SIG-M5 treated with dmso at 0.1 percent for 504 hours (cell line): Measurements from ENCODE around the gene POU6F2.

Experiments
- DNase-seq: peaks from one replicate; lab custom pipeline; 2025; ENCODE audit not compliant: unreplicated experiment; lab: John Stamatoyannopoulos, UW

POU6F2 gene

GRCh38 chr7:39429421-39429820 is 451.7 kb downstream of the POU6F2 start:
- no peak for DNase-seq

GRCh38 chr7:39430441-39430840 is 452.7 kb downstream of the POU6F2 start:
- no peak for DNase-seq

DNA sequence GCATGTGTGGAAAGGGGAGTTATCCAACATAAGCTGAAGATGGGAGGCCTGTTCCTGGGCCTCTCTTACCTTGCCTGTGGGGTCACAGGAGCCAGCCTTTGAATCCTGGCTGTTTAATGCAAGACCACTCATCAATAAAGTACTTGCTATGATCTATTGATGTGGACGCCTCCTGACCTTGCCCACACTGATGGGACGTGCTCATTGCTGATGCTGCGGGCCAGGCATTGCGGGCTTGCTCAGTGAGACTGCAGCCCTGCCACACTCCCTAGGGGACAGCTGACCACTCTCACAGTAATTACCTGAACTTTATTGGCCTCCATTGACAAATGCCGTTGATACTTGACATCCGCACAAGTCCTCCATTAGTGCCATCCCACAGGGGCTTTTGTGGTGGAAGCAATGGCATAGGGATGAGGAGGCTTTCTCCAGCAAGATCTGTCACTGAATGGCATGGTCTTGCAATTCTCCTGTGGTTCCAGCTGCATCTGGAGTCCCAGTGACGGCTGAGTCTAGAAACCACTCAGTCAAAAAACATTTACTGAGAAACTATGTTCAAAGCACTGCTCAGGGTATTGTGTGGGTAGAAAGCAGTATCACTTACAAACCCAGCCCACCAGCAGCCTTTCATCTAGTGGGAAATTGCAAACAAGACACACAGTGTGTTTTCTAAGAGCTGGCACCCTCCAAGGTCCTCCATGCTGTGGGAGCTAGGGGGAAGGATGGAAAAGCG is 453.4 kb downstream of the POU6F2 start:
- no peak for DNase-seq

DNA sequence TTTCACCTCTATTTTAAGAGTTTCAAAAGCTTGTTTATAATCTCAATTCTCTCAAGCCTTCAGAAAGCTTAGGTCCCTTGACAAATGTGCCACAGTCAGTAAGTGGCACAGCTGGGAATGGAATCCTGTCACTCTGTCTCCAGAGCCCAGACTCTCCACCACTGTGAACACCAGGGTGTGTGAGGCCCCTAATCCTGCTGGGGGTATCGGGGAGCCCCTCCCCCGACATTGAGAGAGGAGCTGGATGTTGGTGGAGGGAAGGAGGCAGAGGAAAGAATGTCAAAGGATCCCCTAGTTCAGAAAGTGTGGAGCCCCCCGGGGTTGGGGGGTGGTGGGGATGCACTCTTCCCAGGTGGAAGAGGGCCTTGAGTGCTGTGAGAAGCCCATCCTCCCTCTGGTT is 454.7 kb downstream of the POU6F2 start:
- no peak for DNase-seq

GRCh38 chr7:39432807-39433416 is 455.2 kb downstream of the POU6F2 start:
- no peak for DNase-seq

GRCh38 chr7:39433550-39433949 is 455.8 kb downstream of the POU6F2 start:
- peak; percentile 51 for DNase-seq

GRCh38 chr7:39434012-39434411 is 456.3 kb downstream of the POU6F2 start:
- DNase-seq: no peak

DNA sequence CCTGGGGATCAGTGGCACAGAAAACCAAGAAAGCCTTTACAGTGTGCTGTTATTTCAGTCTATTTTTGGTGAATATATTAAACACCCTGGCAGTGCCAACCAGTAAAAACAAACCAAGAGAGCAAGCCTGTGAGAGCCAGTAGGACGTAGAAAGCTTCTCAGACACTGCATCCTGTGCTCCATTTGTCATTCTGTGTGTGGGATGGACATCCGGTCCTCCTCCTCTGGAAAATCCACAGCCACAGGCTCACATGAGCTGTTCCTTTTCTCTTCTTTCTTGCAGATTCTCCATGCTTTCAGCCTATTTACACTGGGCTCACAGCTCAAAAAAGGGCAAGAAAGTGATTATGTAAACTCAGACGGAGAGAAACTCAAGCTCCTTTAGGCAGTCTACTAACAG is 468.8 kb downstream of the POU6F2 start:
- no peak for DNase-seq

GRCh38 chr7:39451901-39452300 is 474.2 kb downstream of the POU6F2 start:
- DNase-seq: no peak

GRCh38 chr7:39453743-39454355 is 476.1 kb downstream of the POU6F2 start:
- peak; percentile 60 for DNase-seq

DNA sequence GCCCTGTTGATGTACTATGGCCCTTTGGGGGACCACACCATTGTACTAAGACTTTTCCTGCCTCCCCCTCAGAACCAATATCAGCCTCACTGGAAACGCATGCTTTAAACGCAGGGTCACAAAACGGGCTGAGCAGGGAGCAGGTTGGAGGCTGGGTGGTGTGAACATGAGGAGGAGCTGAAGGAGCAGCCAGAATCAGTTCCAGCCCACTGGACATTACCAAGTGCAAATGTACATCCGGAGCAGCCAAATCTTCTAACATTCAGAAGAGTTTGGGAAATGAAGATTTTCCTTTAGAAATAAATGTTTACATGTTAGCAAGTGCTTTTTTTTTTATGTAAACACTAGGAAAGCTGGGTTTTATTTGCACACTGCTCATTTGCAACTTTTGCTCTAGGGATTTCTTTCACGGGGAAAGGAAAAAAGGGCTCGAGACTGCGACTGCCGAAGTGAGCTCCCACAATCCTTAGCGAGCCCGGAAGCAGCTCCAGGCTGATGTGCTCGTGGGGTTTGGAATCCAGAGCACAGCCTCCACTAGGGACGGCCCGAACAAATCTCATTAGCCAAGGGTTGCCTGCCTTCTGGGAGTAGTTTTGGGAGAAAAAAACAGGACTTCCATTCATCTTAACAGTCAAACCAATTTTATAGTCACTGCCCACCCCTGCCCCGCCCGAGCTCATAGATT is 480.5 kb downstream of the POU6F2 start:
- DNase-seq: no peak

DNA sequence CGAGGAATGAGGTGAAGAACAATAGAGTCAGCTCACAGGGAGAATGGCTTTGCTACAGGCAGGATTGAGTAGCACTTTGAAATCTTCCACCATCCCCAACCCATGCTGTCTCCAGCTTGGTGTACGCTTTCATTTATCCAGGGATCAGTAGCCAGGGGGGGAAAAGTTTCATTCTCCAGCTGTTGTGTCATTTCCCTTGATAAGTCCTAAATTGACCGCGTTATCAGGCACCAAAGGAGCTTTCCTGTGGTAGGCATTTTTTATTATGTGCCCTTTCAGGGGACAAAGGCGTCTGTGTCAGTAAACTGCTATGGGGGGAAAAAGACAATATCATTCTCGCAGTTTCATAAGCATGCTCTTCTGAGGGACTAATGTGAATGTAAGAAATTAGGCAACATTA is 481.9 kb downstream of the POU6F2 start:
- no peak for DNase-seq

DNA sequence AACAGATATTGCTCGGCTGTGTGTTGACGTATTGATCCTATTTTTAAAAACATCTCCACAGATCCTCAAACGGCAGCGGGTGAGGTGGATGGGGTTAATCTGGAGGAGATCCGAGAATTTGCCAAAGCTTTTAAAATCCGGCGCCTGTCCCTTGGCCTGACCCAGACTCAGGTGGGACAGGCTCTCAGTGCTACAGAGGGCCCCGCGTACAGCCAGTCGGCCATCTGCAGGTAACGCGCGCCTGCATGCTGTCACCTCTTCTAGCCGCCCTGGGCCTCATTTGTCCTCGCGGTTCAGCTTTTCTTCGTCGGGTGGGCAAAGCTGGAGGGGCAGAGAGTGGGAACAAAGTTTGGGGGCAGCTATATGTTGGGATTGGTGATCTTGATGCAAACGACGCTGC is 482.8 kb downstream of the POU6F2 start:
- DNase-seq: no peak

GRCh38 chr7:39461263-39461820 is 483.6 kb downstream of the POU6F2 start:
- no peak for DNase-seq

- DNase-seq: no peak
Measured at GRCh38 chr7:39463252-39463651, 485.5 kb downstream of the POU6F2 start.

DNA sequence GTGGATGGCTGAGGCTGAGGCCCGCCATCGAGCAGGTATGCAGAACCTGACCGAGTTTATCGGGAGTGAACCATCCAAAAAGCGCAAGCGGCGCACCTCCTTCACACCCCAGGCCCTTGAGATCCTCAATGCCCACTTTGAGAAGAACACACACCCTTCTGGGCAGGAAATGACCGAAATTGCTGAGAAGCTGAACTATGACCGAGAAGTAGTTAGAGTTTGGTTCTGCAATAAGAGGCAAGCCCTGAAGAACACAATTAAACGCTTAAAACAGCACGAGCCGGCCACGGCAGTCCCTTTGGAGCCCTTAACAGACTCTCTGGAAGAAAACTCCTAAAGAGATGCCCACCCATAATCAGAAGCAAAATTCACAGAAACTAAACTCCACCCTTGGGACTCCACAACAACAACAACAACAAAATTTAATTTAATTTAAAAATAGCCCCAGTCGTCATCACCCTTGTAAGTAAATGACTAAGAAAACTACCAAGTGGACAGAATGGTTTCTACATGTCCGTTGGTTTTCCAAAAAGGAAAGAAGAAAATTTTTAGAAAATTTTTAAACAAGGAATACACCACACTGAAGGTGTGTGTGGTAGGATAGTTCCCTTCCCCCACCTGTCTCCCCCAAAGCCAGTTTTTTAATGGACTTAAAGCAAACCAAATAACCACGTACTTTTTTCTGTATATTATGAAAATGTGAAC is 486.8 kb downstream of the POU6F2 start:
- DNase-seq: no peak

DNA sequence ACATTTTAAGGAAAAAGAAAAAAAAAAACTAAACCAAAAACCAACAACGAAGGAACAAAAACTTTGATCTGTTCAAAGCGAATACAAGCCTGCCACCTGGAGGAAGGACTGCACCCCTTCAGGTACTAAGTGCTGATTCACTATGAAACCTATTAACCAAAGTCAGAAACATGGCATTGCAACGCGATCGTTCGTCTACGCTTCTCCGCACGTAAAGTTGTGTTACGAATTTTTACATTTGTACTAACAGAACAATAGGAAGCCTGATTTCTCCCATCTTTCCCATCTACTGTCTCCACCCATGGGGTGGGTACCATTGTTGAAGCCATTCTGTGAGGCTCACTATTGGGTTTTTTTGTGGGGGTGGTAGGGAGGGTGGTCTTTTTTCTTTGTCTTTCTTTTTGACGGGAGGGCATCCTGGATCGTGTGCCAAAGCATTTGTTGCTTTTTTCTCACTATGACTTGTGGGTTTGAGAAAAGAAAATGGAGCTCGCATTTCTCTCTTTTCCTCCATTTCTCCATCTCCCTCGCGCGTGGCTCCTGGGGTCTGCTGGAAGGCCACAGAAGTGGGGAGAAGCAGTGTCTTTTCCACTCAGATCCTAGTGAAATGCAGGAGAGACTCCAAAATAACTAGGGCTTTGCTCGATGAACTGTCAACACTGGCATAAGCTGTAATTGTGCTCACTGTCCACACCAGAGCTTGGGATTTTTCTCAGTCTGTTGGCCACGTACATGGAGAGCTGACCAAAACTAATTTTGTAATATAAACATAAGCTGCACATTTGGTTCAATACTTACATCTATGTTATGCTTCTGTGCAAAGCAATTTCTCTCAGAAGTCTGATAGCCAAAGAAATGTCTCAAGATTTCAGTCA is 487.6 kb downstream of the POU6F2 start:
- DNase-seq: peak; percentile 53

DNA sequence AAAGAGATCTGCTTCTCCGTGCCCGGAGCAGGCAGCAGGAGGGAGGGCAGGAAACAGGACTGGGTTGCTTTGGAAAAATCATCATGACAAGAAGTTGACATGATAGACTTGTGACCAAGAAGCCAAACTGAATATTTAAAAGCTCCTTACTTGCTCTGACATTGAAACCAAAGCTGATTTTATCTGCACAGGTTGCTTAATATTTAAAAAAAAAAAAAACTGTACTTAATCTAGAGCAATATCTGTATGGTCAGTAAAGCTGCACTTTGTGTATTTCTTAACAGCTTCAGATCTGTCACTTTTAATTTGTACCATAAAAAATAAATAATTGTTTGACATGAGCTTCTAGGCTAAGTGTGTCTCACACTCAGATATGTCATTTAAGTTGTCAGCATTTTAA is 490.6 kb downstream of the POU6F2 start:
- DNase-seq: no peak

DNA sequence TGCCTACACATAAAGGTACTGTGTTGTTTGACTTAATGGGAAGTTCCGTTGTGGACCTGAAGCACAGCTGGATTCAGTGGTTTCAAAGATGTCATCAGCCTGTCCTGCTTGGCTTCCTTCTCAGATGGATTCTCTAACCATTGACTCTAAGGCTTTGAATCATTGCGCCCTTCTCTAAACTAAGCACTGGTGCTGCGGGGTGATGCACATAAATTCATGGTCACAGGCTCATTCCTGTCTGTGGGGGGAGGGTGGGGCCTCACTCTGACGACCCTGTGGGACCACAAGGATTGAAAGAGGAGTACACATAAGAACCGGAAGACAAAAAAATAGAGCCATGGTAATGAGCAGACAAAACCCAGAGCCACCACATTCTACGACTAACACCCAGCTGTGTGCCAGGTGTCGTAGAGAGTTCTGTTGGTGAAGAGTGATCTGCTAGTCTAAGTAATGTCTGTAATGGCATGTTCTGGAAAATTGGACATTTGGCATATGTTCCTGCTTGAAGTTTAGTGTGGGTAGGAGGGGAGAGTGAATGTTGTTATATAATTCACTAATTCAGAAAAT is 491.2 kb downstream of the POU6F2 start:
- no peak for DNase-seq

DNA sequence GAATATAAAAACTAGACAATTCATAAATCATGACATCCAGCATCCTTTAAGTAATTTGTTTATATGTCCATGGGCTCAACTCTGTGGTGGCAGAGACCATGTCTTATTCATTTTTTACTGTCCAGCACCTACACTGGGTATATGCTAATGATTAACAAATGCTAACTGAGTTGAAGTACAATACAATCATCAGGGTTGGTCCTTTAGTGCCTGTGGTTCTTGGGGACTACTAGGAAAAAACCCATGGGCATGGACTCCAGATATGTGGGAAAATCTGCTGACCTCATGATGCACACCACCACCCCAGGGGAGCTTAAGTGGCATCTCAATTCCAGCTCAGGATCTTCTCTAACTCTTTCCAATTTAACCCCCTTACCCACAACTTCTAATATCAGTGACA is 503.2 kb downstream of the POU6F2 start:
- no peak for DNase-seq
